A549 (cell line): Measurements from ENCODE around the gene PLEKHA4. TPM values are rescaled to one million over a fixed set of nuclear protein-coding genes. Genes with fewer than 3 reads are reported as not detected.
A peak's percentile ranks its signal among the peaks of the same experiment; 100 is the strongest.

Source experiments
- ATAC-seq, 2 experiments: fragments of 200-7000 bp in 1 of 2; fragments of >200 bp in 1 of 2; cut with Nextera tagmentation in 1 of 2; cut with Tn5 transposase in 1 of 2; 3 replicates each; pipeline versions ENCODE4 v1.8.0 to v1.9.1; 2018 to 2020; ENCODE audit warnings: mild to moderate bottlenecking in 1 of 2, moderate library complexity in 1 of 2
- CTCF ChIA-PET: fragments of 300-600 bp; sonication (Branson Sonifier 250); formaldehyde crosslinking; extraction: SDS; loops from one replicate; lab custom pipeline; 2021; ENCODE audit warnings: antibody characterized with exemption, inconsistent platforms; lab: Yijun Ruan, JAX
- POLR2A ChIA-PET: fragments of 350-600 bp; formaldehyde crosslinking; extraction: SDS; loops from one replicate; lab custom pipeline; 2021; ENCODE audit warnings: antibody characterized with exemption, inconsistent platforms; lab: Yijun Ruan, JAX
- DNase-seq, 2 experiments: peaks; one replicate each; pipeline versions ENCODE4 v3.0.0 to v3.0.0-alpha.2; 2011 to 2016; ENCODE audit warnings: low read depth in 1 of 2, low spot score in 1 of 2
- FAIRE-seq: peaks from 2 replicates; lab custom pipeline; 2011; peaks lifted over from hg19 to GRCh38; lab: Jason Lieb, UNC
- H3K27ac ChIP-seq, 2 experiments: fragments of >200 bp; sonication (Bioruptor Twin); formaldehyde crosslinking; 3 replicates each; pipeline ENCODE4 v1.5.1; 2016 to 2017
- H3K4me1 ChIP-seq: fragments of >200 bp; sonication (Bioruptor Twin); formaldehyde crosslinking; 3 replicates; pipeline ENCODE4 v1.6.1; 2016
- H3K4me2 ChIP-seq: fragments of >200 bp; sonication (Bioruptor Twin); formaldehyde crosslinking; 3 replicates; pipeline ENCODE4 v1.6.1; 2016
- H3K4me3 ChIP-seq: fragments of >200 bp; sonication (Bioruptor Twin); formaldehyde crosslinking; 3 replicates; pipeline ENCODE4 v1.5.1; 2016
- H3K9me3 ChIP-seq: fragments of >200 bp; sonication (Bioruptor Twin); formaldehyde crosslinking; 3 replicates; pipeline ENCODE4 v1.6.1; 2016
- EHF ChIP-seq: fragments of 250-450 bp; sonication (Bioruptor Pico); IDR thresholded peaks from 2 replicates; pipeline ENCODE4 v1.5.0; 2020; ENCODE audit warnings: mild to moderate bottlenecking
- FOSL2 ChIP-seq, 2 experiments: fragments of 450-650 bp in 1 of 2; fragments of >200 bp in 1 of 2; sonication (Bioruptor Twin) in 1 of 2; formaldehyde crosslinking; IDR thresholded peaks; 2 replicates each; pipeline versions ENCODE4 v1.5.0 to v1.6.1; 2016 to 2020; ENCODE audit warnings: mild to moderate bottlenecking in 1 of 2, moderate library complexity in 1 of 2
- HDAC2 ChIP-seq: fragments of 200-600 bp; sonication (generic); IDR thresholded peaks from 2 replicates; pipeline ENCODE4 v1.6.1; 2016
- JUN ChIP-seq, 2 experiments: fragments of >200 bp; sonication (Bioruptor Twin); formaldehyde crosslinking; IDR thresholded peaks; 2 replicates in 1 of 2; 3 replicates in 1 of 2; pipeline ENCODE4 v1.6.1; 2016 to 2017
- KDM1A ChIP-seq: fragments of 200-600 bp; sonication (generic); IDR thresholded peaks from 2 replicates; pipeline ENCODE4 v1.6.1; 2016; ENCODE audit warnings: low read depth, mild to moderate bottlenecking
- MAFK ChIP-seq: fragments of 450-650 bp; IDR thresholded peaks from 2 replicates; pipeline ENCODE4 v1.6.1; 2014; ENCODE audit not compliant: partially characterized antibody
- MAZ ChIP-seq: fragments of 150-350 bp; IDR thresholded peaks from 2 replicates; pipeline ENCODE4 v1.6.1; 2014; ENCODE audit warnings: antibody characterized with exemption, low read depth, low read length, borderline replicate concordance
- MYC ChIP-seq: IDR thresholded peaks from 2 replicates; pipeline ENCODE4 v1.6.1; 2012; ENCODE audit warnings: mild to moderate bottlenecking, inconsistent platforms, low read length, improper control_type of control experiment, borderline replicate concordance
- POLR2A ChIP-seq: IDR thresholded peaks from 2 replicates; pipeline ENCODE4 v1.6.1; 2012; ENCODE audit warnings: mild to moderate bottlenecking, low read length
- POLR2AphosphoS2 ChIP-seq: conservative IDR thresholded peaks from 2 replicates; pipeline ENCODE4 v1.6.1; 2012; ENCODE audit warnings: low read length, improper control_type of control experiment, inconsistent platforms
- RARB ChIP-seq: fragments of 250-450 bp; sonication (Bioruptor Pico); IDR thresholded peaks from 2 replicates; pipeline ENCODE4 v1.8.0; 2021; ENCODE audit warnings: mild to moderate bottlenecking, moderate library complexity
- TP53 ChIP-seq: fragments of 250-450 bp; sonication (Bioruptor Pico); IDR thresholded peaks from 2 replicates; pipeline ENCODE4 v1.5.0; 2021; ENCODE audit warnings: mild to moderate bottlenecking, moderate library complexity
- USF2 ChIP-seq: fragments of 450-650 bp; IDR thresholded peaks from 2 replicates; pipeline ENCODE4 v1.6.1; 2014; ENCODE audit warnings: antibody characterized with exemption
- ZC3H11A ChIP-seq: fragments of 450-650 bp; IDR thresholded peaks from 2 replicates; pipeline ENCODE4 v1.6.1; 2014; ENCODE audit warnings: antibody characterized with exemption, mild to moderate bottlenecking
- ZFP36 ChIP-seq: fragments of 450-650 bp; IDR thresholded peaks from 2 replicates; pipeline ENCODE4 v1.6.1; 2014; ENCODE audit warnings: borderline replicate concordance; ENCODE audit not compliant: partially characterized antibody
- WGBS: methylation state at CpG from one replicate; pipeline ENCODE4 v1.1.6; 2017; ENCODE audit errors: missing lambda C conversion rate; 5-methylcytosine and 5-hydroxymethylcytosine counted together
- polyA plus RNA-seq, 4 experiments: library from polyadenylated mRNA; depleted of rRNA in 3 of 4; stranded (reverse); fragments of >200 nt; fragmentation: RNase III in 1 of 4; extraction: RNeasy Plus Mini Kit Qiagen cat#74134 plus additional on column Dnase treatment in 1 of 4; gene quantifications; 2 replicates in 3 of 4; 3 replicates in 1 of 4; pipeline ENCODE4 v1.2.3, GENCODE V29; 2011 to 2017
- TF ChIP-seq, protein P1 (sequence below): fragments of >200 bp; sonication (Bioruptor Twin); formaldehyde crosslinking; IDR thresholded peaks from 3 replicates; pipeline ENCODE4 v1.5.1; 2016
- TF ChIP-seq, protein P2 (sequence below): fragments of >200 bp; sonication (Bioruptor Twin); formaldehyde crosslinking; IDR thresholded peaks from 3 replicates; pipeline ENCODE4 v1.6.1; 2016
- TF ChIP-seq, protein P3 (sequence below): fragments of >200 bp; sonication (Bioruptor Twin); formaldehyde crosslinking; IDR thresholded peaks from 2 replicates; pipeline ENCODE4 v1.6.1; 2016

The PLEKHA4 gene
- polyA plus RNA-seq, 2 of the 4 experiments (the other 2 are of a cell fraction), result 0.34 to 0.46 TPM

DNA sequence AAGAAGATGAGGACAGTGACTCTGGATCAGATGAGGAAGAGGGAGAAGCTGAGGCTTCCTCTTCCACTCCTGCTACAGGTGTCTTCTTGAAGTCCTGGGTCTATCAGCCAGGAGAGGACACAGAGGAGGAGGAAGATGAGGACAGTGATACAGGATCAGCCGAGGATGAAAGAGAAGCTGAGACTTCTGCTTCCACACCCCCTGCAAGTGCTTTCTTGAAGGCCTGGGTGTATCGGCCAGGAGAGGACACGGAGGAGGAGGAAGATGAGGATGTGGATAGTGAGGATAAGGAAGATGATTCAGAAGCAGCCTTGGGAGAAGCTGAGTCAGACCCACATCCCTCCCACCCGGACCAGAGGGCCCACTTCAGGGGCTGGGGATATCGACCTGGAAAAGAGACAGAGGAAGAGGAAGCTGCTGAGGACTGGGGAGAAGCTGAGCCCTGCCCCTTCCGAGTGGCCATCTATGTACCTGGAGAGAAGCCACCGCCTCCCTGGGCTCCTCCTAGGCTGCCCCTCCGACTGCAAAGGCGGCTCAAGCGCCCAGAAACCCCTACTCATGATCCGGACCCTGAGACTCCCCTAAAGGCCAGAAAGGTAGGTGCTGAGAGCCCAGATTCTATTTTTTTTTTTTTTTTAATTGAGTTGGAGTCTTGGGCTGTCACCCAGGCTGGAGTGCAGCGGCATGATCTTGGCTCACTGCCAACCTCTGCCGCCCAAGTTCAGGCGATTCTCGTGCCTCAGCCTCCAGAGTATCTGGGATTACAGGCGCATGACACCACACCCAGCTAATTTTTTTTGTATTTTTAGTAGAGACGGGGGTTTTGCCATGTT is 6.1 kb upstream of the PLEKHA4 start:
- WGBS, result 8% methylated on average over 17 of the region's 17 CpGs
- Histone ChIP-seq H3K27ac (peak overlapping the region; percentile 95 to 97), H3K4me1 (peaks cover 29% of the 10 kb centered on the region), H3K9me3 (no peaks in the 10 kb centered on the region), H3K4me2 (peak overlapping the region; percentile 88), H3K4me3 (peak overlapping the region; percentile 92)
- CTCF ChIA-PET, result interaction anchor here (0.9 to 13.7 kb wide), 14 partner anchors 9 to 119 kb away, joined by 3 to 121 read pairs (median 5); partner anchors contain the start of genes GYS1, HSD17B14, NUCB1 and RUVBL2
- POLR2A ChIA-PET, result interaction anchor here (0.6 to 8.9 kb wide), 11 partner anchors 26 to 119 kb away, joined by 3 to 175 read pairs (median 5); partner anchors contain the start of genes BAX, FTL, GYS1 and NUCB1
- 0 out of 2 replicates have a peak, but pooled peaks have one; percentile 3 for TF ChIP-seq FOSL2 (IDR thresholded peaks at IDR 0.05)
- TF ChIP-seq FOSL2 (CRISPR knock-in tag; IDR thresholded peaks at IDR 0.05), result peak; percentile 21
- TF ChIP-seq MAZ, result no peak
- TF ChIP-seq, protein P1, sequence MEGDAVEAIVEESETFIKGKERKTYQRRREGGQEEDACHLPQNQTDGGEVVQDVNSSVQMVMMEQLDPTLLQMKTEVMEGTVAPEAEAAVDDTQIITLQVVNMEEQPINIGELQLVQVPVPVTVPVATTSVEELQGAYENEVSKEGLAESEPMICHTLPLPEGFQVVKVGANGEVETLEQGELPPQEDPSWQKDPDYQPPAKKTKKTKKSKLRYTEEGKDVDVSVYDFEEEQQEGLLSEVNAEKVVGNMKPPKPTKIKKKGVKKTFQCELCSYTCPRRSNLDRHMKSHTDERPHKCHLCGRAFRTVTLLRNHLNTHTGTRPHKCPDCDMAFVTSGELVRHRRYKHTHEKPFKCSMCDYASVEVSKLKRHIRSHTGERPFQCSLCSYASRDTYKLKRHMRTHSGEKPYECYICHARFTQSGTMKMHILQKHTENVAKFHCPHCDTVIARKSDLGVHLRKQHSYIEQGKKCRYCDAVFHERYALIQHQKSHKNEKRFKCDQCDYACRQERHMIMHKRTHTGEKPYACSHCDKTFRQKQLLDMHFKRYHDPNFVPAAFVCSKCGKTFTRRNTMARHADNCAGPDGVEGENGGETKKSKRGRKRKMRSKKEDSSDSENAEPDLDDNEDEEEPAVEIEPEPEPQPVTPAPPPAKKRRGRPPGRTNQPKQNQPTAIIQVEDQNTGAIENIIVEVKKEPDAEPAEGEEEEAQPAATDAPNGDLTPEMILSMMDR, result no peak
- no peak for TF ChIP-seq USF2
- no peak for TF ChIP-seq HDAC2
- TF ChIP-seq RARB, result no peak
- TF ChIP-seq MAFK, result no peak
- peak; percentile 78 for TF ChIP-seq POLR2AphosphoS2
- no peak for TF ChIP-seq POLR2A
- peak; percentile 4 for TF ChIP-seq ZFP36
- TF ChIP-seq MYC, result no peak
- TF ChIP-seq KDM1A, result no peak
- FAIRE-seq (no peak), DNase-seq (peak; percentile 52 to 55), ATAC-seq (peak; percentile 19 to 28)

DNA sequence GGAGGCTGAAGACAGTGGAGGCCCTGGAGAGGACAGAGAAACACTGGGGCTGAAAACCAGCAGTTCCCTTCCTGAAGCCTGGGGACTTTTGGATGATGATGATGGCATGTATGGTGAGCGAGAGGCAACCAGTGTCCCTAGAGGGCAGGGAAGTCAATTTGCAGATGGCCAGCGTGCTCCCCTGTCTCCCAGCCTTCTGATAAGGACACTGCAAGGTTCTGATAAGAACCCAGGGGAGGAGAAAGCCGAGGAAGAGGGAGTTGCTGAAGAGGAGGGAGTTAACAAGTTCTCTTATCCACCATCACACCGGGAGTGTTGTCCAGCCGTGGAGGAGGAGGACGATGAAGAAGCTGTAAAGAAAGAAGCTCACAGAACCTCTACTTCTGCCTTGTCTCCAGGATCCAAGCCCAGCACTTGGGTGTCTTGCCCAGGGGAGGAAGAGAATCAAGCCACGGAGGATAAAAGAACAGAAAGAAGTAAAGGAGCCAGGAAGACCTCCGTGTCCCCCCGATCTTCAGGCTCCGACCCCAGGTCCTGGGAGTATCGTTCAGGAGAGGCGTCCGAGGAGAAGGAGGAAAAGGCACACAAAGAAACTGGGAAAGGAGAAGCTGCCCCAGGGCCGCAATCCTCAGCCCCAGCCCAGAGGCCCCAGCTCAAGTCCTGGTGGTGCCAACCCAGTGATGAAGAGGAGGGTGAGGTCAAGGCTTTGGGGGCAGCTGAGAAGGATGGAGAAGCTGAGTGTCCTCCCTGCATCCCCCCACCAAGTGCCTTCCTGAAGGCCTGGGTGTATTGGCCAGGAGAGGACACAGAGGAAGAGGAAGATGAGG is 5.3 kb upstream of the PLEKHA4 start:
- FAIRE-seq, result no peak
- no peak for ATAC-seq
- Histone ChIP-seq H3K9me3 (no peaks in the 10 kb centered on the region), H3K4me2 (peak overlapping the region; percentile 88), H3K4me3 (peak overlapping the region; percentile 92), H3K27ac (peak overlapping the region; percentile 95 to 97), H3K4me1 (peaks cover 32% of the 10 kb centered on the region)
- ChIA-PET CTCF (interaction anchor here (0.6 to 13.7 kb wide), 15 partner anchors 9 to 120 kb away, joined by 3 to 121 read pairs (median 4); partner anchors contain the start of genes GYS1, HSD17B14, NUCB1 and RUVBL2), POLR2A (interaction anchor here (0.5 to 8.9 kb wide), 8 partner anchors 27 to 120 kb away, joined by 3 to 175 read pairs (median 6); partner anchors contain the start of genes BAX, FTL, GYS1 and NUCB1)
- peak in 1 of 2 experiments; percentile 51 for DNase-seq
- TF ChIP-seq ZC3H11A, result no peak
- no peak for TF ChIP-seq TP53 (CRISPR knock-in tag)
- no peak for TF ChIP-seq RARB
- TF ChIP-seq, protein P2, sequence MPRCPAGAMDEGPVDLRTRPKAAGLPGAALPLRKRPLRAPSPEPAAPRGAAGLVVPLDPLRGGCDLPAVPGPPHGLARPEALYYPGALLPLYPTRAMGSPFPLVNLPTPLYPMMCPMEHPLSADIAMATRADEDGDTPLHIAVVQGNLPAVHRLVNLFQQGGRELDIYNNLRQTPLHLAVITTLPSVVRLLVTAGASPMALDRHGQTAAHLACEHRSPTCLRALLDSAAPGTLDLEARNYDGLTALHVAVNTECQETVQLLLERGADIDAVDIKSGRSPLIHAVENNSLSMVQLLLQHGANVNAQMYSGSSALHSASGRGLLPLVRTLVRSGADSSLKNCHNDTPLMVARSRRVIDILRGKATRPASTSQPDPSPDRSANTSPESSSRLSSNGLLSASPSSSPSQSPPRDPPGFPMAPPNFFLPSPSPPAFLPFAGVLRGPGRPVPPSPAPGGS, result no peak
- TF ChIP-seq EHF (CRISPR knock-in tag), result no peak
- TF ChIP-seq POLR2A, result no peak
- 0 out of 2 replicates have a peak, but pooled peaks have one; percentile 5 for TF ChIP-seq FOSL2 (IDR thresholded peaks at IDR 0.05)
- no peak for TF ChIP-seq FOSL2 (CRISPR knock-in tag; IDR thresholded peaks at IDR 0.05)
- 0 out of 5 replicates have a peak, but pooled peaks of 1 of the 2 experiments have one; percentile 6 for TF ChIP-seq JUN (IDR thresholded peaks at IDR 0.05)
- TF ChIP-seq, protein P3, sequence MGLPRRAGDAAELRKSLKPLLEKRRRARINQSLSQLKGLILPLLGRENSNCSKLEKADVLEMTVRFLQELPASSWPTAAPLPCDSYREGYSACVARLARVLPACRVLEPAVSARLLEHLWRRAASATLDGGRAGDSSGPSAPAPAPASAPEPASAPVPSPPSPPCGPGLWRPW, result no peak
- 44% methylated on average over 14 of the region's 14 CpGs for WGBS
